Anterior cingulate cortex (tissue), 58 donors: ENCODE measurements around the gene ANKRD34C.
A peak's percentile ranks its signal among the peaks of the same experiment; 100 is the strongest.

Source experiments
- DNase-seq, 58 donors: peaks; one replicate each; lab custom pipeline; 2025; lab: John Stamatoyannopoulos, UW

The ANKRD34C gene

DNA sequence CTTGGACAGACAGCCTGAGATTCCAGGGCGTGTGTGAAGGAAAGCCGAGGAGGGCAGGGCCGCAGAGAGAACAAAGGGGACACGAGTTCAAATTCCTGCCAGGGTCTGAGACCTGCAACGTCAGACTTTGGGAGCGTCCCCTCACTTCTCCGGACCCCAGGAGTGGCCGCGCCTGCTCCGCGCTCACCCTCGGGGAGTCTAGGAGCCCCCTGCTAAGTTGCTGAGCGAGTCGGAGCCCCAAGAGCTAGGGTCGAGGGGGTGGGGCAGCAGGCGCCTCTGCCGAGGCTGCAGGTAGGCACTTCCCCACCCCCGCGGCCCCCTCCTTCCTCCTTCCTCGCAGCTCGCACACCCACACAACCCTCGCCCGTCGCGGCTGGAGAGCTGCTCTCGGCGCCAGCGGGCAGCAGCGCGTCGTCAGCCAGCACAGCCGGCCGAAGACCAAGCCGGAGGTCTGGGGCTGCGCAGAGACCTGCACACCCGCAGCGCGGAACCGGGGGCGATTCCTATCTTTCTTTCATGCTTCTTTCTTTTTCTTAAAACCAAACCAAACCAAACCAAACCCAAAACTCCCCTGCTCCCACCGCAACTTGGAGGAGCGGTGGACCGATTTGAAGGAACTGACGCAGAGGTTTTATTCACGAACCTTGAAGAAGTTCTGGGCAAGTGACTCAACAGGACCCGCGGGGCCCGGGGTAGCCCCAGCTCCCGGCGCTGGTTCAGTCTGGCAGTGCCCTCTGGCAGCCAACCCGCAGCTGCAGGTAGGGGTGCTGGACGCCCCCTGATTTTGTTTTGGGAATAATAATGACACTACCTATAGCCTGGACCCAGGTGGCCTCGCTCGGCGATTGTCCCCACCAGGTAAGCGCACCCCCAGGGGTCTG, at the start of gene ANKRD34C:
Gene ANKRD34C, plus strand, starts transcription at position 352 of the 881 bp plus-strand sequence. CDS start 10,563 bp downstream, outside the sequence.
- peak in 13 of 58 donors; percentile 2 to 37 (median 21) for DNase-seq

DNA sequence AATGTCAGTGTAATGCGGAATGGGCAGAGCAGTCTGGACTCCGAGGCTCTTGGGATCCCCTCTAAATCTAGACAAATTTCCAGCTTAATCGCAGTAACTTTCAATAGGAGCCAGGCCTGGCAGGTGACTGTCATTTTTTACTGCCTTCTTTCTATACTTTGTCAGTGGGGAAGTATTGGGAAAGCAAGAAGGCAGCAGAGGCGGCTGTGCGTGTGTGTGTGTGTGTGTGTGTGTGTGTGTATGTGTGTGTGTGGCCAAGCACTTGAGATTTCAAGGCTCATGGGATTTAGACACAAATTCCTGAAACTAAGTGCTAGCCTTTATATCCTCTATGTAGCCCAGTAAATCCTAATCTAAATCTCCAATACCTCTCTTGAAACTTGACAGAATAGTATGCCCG, 49.3 kb upstream of the ANKRD34C start:
- no peak for DNase-seq

DNA sequence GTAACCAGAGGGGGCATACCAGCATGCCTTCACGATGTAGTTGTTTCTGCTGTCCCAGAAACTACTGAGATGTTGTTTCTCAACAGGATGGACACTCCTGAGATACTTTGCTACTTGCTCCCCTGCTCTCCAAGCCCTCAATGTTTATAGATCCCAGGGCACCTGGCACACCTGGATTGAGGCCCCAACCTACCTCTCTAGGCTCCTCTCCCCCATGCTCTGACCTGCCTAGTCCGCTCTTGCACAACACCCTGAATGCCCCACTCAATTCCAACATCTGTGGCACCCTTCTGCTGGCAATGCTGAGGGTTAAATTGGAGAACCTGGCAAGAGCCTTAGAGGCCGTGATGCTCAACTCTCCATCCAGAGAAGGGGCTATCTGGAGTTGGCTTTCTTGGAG, 42.5 kb upstream of the ANKRD34C start:
- no peak for DNase-seq

DNA sequence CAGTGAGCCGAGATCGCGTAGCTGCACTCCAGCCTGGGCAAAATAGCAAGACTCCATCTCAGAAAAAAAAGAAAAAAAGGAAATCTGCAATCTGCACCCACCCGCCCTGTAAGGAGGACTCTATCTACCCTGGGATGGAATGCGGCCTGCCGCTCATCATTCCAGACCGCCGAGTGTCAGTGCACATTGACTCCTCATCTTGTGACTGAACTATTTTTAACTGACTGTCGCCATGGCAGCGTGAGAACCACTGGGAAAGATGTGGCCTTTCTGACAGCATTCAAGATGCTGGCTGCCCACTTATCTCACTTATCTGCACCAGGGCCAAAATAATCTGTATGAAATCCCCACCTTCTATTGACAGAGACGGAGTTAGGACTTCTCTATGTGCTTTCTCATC, 38.8 kb upstream of the ANKRD34C start:
- DNase-seq: peak in 13 of 58 donors; percentile 7 to 46 (median 18)

DNA sequence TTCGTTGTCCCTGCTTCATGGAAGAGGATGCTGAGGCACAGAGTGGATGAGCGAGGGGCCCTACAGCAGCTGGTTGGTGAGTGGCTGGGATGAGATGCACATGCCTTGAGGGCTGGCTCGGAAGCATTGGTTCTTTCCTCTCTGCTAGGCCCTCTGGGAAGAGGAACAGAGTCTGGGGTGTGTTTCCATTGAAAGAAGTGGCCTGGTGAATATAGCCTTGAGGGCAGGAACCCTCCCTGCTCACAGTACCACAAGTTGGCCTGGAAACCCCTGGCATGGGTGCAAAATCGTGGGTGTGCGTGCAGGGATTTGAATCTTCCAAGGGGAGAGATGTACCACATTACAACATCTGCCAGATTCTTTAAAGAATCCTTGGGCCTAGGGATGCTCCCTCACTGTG, 37.6 kb upstream of the ANKRD34C start:
- DNase-seq: no peak

DNA sequence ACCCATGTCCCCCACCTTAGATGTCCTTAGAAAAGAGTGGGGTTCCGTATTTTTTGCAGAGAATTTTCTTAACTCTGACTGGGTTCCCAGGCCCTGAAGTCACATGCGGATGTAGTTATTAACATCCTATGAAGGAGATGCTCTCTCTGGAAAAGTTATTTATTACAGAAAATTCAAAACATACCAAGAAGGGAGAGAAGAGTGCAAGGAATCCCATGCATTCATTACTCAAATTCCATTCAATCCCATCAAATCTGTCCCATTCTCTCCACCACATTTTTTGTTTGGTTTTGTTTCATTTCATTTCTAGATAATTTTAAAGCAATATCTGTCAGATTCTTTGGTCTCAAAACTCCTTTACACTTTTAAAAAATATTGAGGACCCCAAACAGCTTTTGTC, 34.3 kb upstream of the ANKRD34C start:
- DNase-seq: no peak

DNA sequence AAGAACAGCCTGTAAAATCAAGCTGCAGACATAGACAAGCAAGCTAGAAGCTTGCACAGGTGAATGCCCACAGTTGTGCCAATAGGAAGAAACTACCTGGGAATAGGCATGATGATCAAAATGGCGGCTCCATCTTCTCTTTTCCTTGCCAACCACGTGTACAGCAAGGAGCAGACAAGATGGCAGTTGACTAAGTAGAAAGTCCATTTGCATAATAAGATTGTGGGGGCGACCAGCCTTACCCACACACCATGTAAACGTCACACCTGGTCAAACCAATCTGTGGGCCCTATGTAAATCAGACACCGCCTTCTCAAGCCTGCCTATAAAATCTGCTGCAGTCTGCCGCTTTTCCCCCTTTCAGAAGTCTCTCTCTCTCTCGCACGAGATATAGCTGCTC, 25.1 kb upstream of the ANKRD34C start:
- no peak for DNase-seq

DNA sequence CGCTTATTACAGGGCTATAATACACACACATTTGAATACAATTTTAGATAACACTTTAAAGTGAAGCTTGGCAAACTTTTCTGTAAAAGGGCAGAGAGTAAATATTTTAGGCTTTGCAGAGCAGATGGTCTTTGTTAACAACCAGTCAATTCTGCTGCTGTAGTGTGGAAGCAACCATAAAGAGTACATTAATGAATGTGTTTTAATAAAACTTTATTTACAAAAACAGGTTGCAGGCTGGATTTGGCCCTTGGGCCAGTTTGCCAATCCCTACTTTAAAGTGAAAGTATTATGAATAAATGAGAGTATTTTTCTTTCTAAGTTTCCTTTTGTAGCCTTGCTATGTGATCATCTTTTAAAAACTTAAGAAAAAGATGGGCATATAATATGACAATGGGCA, 20.7 kb upstream of the ANKRD34C start:
- DNase-seq: no peak

DNA sequence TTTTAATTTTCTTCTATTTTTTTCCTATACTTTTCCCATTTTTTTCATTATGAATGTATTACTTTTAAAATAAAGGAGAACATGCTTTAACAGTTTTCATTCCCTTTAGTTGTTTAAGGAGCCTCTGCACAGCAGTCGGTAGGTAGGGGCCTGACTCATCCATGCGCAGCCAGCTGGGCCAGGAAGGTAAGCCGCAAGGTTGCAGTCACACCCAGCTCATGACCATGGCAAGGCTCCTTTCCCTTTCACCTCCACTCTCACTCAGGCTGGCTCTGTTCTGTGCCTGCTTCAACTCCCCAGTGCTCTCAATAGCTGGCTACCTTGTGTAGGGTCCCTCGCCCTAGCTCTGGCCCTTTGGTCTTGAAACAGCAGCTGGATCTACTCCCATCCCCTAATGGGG, 17.4 kb upstream of the ANKRD34C start:
- DNase-seq: no peak

DNA sequence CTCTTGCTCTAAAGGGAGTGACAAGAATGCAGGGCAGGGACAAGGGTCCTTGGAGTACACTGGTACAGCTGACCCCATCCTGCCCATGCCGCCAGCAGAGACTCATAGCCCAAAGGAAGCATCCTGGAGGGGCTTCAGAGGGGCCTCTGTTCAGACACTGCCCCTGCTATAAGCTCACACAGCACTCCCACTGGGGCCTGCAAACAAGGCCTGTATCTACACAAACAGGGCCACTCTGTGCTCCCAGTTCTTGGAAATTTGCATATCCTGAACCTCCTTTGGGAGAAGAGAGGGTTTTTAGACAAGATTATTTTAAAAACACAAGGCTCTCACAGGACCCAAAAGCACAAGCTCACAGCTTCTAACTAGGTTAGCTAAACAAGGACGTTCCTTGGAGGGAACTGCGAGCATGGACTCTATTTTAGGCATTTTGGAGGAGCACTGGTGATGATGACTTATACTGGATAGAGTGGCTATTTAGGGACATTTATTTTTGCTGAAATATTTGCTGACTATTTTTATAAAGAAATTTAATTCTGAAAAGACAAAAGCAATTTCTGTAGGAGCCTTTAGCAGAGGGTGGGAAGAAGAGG, 16.4 kb upstream of the ANKRD34C start:
- DNase-seq: peak in 4 of 58 donors; percentile 2 to 63 (median 19)

DNA sequence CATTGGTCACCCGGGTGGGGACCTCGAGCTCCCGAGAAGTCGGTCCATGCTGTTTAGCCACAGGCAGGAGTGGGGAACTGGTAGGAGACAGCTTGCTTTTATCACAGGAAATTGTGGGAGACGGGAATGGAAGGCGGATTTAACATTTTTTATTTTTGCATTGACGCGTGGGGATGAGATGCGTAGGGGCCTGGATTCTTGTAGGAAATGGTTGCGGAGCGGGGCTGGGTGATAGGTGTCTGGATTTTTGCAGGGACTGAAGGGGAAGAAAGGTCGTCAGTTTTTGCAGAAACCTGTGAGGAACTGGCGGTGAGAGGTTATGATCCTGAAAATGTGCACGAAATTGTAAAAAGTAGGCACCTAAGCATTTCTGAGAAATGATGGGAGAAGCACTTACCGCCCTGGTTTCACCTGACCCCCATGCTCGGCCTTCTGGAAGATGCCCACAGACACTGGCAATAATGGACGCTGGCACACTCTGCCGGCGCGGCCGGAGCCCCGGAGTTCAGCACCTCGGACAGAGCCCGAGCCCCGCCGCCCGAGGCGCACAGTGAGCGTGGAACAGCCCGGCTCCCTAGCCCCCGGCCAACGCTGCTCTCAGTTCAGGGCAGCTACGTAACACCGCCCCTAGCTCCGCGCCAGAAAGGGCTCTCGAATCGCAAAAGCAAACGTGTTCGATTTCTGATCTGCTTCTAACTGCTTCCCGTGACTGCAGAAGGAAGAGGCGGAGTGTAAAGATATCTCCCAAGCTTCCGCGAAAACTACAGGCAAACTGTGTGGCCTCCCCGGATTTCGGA, 928 bp downstream of the ANKRD34C start:
- peak in 31 of 58 donors; percentile 7 to 55 (median 24) for DNase-seq

DNA sequence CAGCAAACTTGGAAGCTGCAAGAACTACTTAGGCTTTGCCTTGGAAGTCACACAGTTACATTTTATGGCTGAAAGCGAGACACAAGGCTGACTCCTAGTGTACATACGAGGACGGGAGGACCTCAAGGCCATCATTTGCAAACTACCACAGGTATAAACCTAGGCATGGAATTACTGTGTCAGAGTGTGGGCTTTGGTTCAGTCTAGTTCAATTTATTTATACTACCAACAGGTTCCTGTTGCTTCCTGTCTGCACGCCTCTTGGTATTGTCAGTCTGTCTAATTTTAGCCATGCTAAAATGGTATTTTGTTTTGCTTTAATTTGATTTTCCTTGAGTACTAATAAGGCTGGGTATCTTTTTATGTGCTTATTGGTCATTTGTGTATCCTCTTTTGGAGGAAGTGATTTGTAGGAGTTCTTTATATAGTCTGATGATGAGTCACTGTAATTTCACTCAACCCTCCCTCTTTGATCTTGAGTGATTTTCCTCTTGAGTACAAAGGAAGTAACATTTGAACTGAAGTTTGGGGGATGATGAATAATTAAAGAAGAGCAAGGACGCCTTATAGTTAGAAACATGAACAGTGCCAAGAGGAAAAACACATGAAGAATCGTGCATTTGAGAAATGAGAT, 8.2 kb downstream of the ANKRD34C start:
- no peak for DNase-seq

DNA sequence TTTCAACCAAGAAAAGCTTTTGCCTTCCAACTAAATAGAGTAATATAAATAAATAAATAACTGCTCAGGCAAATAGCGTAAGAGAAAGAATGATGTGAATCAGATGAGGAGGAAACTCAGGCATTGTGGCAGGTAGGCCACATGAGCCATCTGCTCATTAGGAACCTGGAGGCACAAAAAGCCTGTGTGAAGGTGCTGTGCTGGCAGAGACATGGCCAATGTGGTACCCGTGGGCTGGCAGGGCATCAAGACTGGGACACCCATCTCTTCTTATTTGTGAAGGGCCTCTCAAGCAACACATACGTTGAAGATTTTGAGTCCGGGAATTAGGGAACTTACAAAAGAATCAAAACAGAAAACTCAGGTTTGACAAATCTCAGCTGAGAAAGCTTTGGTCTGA, 9.5 kb downstream of the ANKRD34C start:
- no peak for DNase-seq

DNA sequence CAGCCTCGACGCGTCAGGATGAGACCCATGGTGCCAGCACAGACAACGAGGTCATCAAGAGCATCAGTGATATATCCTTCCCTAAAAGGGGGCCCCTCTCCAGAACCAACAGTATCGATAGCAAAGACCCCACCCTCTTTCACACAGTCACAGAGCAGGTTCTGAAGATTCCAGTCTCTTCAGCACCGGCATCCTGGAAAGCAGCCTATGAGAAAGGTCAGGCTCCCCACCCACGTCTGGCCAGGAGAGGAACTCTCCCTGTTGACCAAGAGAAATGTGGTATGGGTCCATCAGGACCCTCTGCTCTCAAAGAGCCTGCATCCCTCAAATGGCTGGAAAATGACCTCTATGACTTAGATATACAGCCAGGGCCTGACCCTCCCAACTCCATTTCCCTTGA, 11.6 kb downstream of the ANKRD34C start:
- DNase-seq: no peak

DNA sequence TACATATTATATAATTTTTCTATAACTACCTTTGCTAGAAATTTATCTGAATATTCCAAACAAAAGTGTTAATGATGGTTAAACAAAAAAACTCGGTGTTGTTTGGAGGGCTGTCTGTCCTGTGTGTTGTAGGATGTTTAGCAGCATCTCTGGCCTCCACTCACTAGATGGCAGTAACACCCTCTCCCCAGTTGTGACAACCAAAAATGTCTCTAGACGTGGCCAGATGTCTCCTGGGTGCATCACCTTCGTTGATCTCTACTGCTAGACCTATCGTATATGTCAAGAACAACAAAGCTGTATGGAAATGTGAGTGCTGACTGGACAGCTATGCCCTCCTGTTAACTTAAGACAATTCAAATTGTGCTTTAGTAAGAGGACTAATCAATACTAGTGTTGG, 14.1 kb downstream of the ANKRD34C start:
- DNase-seq: no peak

DNA sequence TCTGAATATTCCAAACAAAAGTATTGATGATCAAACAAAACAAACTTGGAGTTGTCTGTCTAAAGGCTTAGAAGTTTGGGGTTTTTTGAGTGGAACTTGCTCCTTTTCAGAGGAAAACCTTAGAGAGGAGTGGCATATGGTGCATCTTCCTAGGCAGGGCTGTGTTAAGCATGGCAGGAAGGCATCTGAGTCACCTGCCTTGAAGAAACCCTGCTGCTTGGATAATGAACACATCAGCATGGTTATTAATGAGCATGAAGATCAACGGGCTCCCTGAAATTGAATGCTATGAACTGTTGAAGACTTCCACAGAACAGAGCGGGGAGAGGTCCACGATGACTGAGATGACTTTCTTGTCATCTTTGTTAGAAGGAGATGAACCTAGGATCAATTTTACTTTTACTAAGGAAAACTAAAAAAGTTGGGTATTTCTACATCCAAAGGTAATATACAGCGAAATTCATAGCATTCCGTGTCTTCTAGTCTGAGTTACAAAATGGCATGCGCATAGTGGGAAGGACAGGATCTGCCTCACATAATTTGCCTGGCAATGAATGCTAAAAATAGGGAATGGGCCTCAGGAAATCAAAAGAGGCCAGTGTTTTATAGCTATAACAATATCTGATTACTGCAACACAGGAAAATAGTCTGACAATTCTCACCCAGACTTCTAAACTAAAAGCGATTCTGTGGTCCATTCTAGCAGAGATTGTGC, 16.8 kb downstream of the ANKRD34C start:
- DNase-seq: no peak

DNA sequence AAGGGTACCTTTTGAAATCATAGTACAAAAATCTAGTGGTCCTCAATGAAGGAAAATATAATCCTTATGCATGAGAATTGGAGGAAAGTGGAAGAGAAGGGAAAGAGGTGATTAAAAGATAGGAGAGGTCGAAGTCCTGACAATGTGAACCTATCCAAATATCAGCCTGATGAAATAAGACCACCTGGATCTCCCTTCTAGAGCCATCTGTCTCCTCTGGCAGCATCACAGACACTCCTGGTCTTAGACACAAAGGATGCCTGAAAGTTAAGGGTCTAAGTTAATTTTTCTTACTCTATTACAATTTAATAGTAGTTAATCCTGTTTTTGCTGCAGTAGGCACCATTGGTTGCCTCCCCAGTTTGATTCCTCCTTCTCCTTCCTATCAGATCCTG, 17.3 kb downstream of the ANKRD34C start:
- DNase-seq: no peak

DNA sequence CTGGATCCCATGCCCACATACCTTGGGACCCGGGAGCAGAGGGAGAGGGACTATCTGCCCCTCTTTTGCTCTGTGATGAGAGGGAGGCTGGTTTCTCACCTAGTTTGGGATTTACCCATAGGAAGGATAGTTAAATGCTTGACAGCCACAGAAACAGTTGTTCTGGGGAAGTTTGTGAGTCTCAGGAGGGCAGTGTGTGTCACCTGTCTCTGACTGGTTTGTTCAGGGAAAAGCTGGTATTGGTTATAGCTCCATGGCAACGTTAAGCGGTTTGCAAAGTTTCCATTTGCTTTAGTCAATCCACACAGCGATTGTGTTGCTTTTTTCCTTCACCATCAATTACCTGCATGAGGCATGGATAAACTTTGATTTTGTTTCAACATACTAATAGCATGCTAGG, 24.7 kb downstream of the ANKRD34C start:
- DNase-seq: no peak

DNA sequence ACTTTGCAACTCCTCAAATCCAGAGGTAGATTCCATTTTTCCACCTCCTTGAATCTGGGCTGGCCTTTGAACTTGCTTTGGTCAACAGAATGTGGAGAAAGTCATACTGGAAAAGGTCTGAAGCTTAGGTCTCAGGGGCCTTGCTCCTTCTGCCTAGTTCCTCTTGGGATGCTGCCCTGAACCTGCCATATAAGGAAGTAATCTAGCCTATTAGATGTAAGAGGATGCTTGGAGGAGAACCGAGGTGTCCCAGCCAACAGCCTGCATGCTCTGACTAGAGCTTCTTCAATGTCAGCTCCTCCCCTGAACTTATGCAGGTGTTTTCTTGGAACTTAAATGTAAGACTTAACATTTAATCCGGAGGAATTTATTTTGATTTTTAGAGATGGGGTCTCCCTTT, 26.4 kb downstream of the ANKRD34C start:
- DNase-seq: no peak

DNA sequence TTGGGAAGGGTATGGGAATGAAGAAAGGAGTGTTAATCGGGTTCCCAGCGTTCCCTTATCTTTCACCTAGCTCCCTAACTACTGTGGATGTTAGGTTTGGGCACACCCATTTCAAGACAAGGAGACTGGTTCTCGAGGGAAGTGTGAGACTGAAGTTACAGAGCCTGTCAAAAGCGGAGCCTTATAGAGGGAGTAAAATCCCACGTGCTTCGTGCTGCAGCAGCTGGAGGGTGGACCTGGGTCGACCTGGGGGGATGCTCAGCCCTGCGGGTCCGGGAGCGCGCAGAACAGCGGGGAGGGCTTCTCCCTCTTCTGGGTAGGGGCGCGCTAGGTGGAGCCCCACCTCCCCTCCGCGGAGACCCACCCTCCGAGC, 28.1 kb downstream of the ANKRD34C start:
- peak in 4 of 58 donors; percentile 34 to 65 (median 52) for DNase-seq
